SK-N-SH treated with all-trans-retinoic acid at 6 μM for 48 hours (cell line): ENCODE measurements around the gene PRSS1.

Source experiments
- CSDC2 ChIP-seq: fragments of 250-450 bp; sonication (Bioruptor Pico); IDR thresholded peaks from 2 replicates; pipeline ENCODE4 v1.5.0; 2020; ENCODE audit warnings: mild to moderate bottlenecking, moderate library complexity
- ESRRG ChIP-seq: fragments of 250-450 bp; sonication (Bioruptor Pico); IDR thresholded peaks from 2 replicates; pipeline ENCODE4 v1.6.1; 2021; ENCODE audit warnings: mild to moderate bottlenecking
- GLIS3 ChIP-seq: fragments of 250-450 bp; sonication (Bioruptor Pico); IDR thresholded peaks from 2 replicates; pipeline ENCODE4 v1.5.0; 2020; ENCODE audit warnings: mild to moderate bottlenecking, moderate library complexity
- ISL1 ChIP-seq: fragments of 250-450 bp; sonication (Bioruptor Pico); IDR thresholded peaks from 2 replicates; pipeline ENCODE4 v2.1.2; 2022; ENCODE audit warnings: mild to moderate bottlenecking, moderate library complexity
- PATZ1 ChIP-seq: fragments of 250-450 bp; sonication (Bioruptor Pico); IDR thresholded peaks from 2 replicates; pipeline ENCODE4 v1.8.0; 2020; ENCODE audit warnings: mild to moderate bottlenecking, moderate library complexity, borderline replicate concordance
- ZC3H10 ChIP-seq: fragments of 250-450 bp; sonication (Bioruptor Pico); IDR thresholded peaks from 2 replicates; pipeline ENCODE4 v1.5.1; 2021; ENCODE audit warnings: mild to moderate bottlenecking, moderate library complexity
- ZFP3 ChIP-seq: fragments of 250-450 bp; sonication (Bioruptor Pico); IDR thresholded peaks from 2 replicates; pipeline ENCODE4 v1.5.0; 2020; ENCODE audit warnings: mild to moderate bottlenecking, moderate library complexity
- ZNF565 ChIP-seq: fragments of 450-650 bp; formaldehyde crosslinking; conservative IDR thresholded peaks from 2 replicates; pipeline ENCODE4 v1.5.0; 2020; ENCODE audit warnings: low read depth, mild to moderate bottlenecking, moderate library complexity
- ZNF70 ChIP-seq: fragments of 450-650 bp; formaldehyde crosslinking; IDR thresholded peaks from 2 replicates; pipeline ENCODE4 v1.5.0; 2020; ENCODE audit warnings: mild to moderate bottlenecking, moderate library complexity

DNA sequence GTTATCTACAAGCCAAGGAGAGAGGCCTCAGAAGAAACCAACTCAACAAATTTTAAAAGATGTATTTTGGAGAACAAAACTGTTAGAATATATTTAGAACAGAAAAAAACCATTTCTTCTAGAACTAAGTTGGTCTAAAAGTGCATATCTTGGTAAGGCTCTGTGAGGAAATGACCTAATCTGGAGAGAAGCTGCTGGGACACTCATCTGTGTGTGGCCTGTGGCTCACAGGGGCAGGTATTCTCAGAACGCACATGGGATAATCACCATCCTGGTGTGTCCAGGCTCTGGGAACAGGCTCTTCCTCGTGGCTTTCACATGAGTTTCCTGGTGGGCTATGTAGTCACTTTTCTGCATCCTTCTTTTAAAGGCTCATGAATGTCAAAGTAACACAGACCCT is 38.1 kb upstream of the PRSS1 start:
- TF ChIP-seq ZFP3 (no peak), ZNF565 (CRISPR knock-in tag) (no peak), ESRRG (no peak), GLIS3 (CRISPR knock-in tag) (no peak), PATZ1 (CRISPR knock-in tag) (no peak), ZNF70 (CRISPR knock-in tag) (no peak), ZC3H10 (CRISPR knock-in tag) (no peak), CSDC2 (no peak), ISL1 (CRISPR knock-in tag) (no peak)
